HG03103 (cell line): ENCODE measurements around the gene CYLC1.

ENCODE experiments used
- ATAC-seq: cut with Tn5 transposase; IDR thresholded peaks from one replicate; pipeline ENCODE4 v1.9.1; 2021; ENCODE audit warnings: low read depth; ENCODE audit not compliant: unreplicated experiment

Gene CYLC1, protein sequence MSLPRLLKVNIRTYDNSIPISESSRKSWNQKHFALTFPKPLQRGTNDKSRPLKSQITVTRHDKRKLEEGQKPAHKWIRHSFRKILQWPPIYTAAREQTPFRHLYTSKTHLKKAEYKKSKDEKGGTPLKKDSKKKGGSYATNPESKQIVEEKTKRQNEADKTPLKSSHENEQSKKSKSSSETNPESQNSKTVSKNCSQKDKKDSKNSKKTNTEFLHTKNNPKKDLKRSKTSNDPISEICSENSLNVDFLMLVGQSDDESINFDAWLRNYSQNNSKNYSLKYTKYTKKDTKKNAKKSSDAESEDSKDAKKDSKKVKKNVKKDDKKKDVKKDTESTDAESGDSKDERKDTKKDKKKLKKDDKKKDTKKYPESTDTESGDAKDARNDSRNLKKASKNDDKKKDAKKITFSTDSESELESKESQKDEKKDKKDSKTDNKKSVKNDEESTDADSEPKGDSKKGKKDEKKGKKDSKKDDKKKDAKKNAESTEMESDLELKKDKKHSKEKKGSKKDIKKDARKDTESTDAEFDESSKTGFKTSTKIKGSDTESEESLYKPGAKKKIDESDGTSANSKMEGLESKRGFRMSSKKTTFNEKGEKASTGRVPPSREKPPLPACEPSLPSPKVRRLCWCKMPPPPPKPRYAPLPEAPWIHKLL

GRCh38 chrX:83860846-83861245 lies at the start of gene CYLC1:
CYLC1 (plus strand) TSS chrX:83861146; CDS start chrX:83861183, 37 bp downstream.
- ATAC-seq: no peak

- ATAC-seq: no peak
Measured at GRCh38 chrX:83819304-83819703, 41.6 kb upstream of the CYLC1 start.

GRCh38 chrX:83829874-83830273 lies 31.1 kb upstream of the CYLC1 start:
- ATAC-seq: no peak

DNA sequence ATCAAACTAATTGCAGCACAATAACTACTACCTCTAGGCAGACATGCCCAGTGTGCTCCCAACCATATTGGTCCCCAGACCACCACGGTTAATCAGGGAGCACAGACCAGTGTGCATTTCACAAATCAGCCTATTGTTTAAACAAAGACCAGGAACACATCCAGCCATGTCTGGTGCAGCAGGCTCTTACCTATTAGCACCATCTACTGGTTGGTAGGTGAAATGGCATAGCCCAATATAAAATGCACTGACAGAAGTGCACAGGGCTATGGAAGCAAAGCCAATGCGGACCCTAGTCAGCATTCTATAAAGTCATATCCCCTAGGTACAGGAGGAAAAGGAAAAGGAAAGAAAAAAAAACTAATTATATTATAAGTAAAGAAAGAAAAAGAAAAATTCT lies 15.5 kb upstream of the CYLC1 start:
- ATAC-seq: peak; percentile 86

DNA sequence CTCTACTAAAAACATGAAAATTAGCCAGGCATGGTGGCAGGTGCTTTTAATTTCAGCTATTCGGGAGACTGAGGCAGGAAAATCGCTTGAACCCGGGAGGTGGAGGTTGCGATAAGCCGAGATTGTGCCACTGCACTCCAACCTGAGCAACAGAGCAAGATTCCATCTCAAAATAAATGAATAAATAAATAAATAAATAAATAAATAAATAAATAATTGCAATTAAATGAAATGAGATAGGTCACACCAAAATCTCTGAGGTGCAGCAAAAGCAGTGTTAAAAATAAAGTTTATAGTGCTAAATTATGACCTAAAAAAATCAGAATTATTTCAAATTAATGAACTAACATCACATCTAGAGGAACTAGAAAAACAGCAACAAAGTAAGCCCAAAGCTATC lies 13.6 kb upstream of the CYLC1 start:
- no peak for ATAC-seq

GRCh38 chrX:83888585-83888984 lies 27.6 kb downstream of the CYLC1 start:
- ATAC-seq: no peak

GRCh38 chrX:83892433-83892832 lies 31.5 kb downstream of the CYLC1 start:
- ATAC-seq: no peak

GRCh38 chrX:83906921-83907320 lies 46.0 kb downstream of the CYLC1 start:
- no peak for ATAC-seq

DNA sequence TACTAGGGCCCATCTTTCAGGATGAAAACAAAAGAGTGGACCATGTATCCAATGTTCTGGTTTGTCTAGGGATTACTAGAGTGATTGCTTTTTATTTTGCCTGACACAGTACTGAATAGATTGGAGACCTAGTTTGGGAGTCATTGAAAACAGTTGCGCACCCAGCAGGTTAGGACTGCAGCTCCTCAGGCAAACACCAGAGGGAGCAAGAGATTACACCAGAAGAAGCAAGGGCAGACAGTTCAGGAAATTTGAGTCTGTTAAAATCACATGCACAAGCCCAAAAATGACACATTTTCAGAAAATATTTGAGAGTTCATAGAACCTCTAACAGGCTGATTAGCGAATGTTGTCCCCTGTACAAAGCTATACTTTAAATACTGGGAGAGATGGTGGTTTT lies 55.6 kb downstream of the CYLC1 start:
- ATAC-seq: no peak

GRCh38 chrX:83934220-83934619 lies 73.3 kb downstream of the CYLC1 start:
- no peak for ATAC-seq
